ENCODE data around the gene ABCD2.

GRCh38 chr12:39503439-39503838 lies 116.2 kb downstream of the ABCD2 start:
- TF ChIP-seq POLR2AphosphoS5 (IDR thresholded peaks at IDR 0.05; ENCODE audit: low read depth), result no peak
- no peak for TF ChIP-seq CTCF (IDR thresholded peaks at IDR 0.05; ENCODE audit: insufficient read depth, low read length)
- no peak for TF ChIP-seq GABPA (IDR thresholded peaks at IDR 0.05; ENCODE audit: low read depth)
